CD4-positive, alpha-beta T cell (primary cell): ENCODE results near the gene MSMB. TPM values are rescaled to one million over a fixed set of nuclear protein-coding genes. Genes with fewer than 3 reads are reported as not detected.
"Not testable (repeated sequence)": the region's sequence is repeated elsewhere in the genome, so short reads cannot be mapped to it uniquely, and the experiment has no call there.

Source experiments
- ATAC-seq: fragments of 200-7000 bp; cut with Tn5 transposase; one replicate; pipeline ENCODE4 v1.10.0; 2022; ENCODE audit warnings: mild to moderate bottlenecking; ENCODE audit not compliant: poor library complexity
- CTCF ChIA-PET: fragments of 350-600 bp; sonication (Branson Sonifier 250); formaldehyde crosslinking; loops from one replicate; lab custom pipeline; 2021; ENCODE audit warnings: antibody characterized with exemption, inconsistent platforms; lab: Charles Lee
- POLR2A ChIA-PET: fragments of 350-600 bp; sonication (Branson Sonifier 250); formaldehyde crosslinking; loops from one replicate; lab custom pipeline; 2021; ENCODE audit warnings: antibody characterized with exemption, inconsistent platforms; lab: Charles Lee
- DNase-seq, 14 experiments: peaks; one replicate each; pipeline ENCODE4 v3.0.0-alpha.2; 2013 to 2020; ENCODE audit warnings: mixed read lengths in 2 of 14
- H3K27ac ChIP-seq, 2 donors: one replicate each; pipeline versions ENCODE4 v1.5.1 to v1.7.0; 2013; ENCODE audit warnings: low read length in 2 of 2, low read depth in 1 of 2, mild to moderate bottlenecking in 1 of 2
- H3K27me3 ChIP-seq, 2 experiments: 1 replicate in 1 of 2; 2 replicates in 1 of 2; pipeline versions ENCODE4 v1.6.1 to v1.7.0; 2013; ENCODE audit warnings: low read length in 2 of 2, control low read depth in 1 of 2, mild to moderate bottlenecking in 1 of 2, moderate library complexity in 1 of 2; ENCODE audit not compliant: insufficient read depth in 2 of 2, control insufficient read depth in 1 of 2
- H3K36me3 ChIP-seq: one replicate; pipeline ENCODE4 v1.6.1; 2013; ENCODE audit warnings: low read length, control low read depth; ENCODE audit not compliant: insufficient read depth
- H3K4me1 ChIP-seq: one replicate; pipeline ENCODE4 v1.6.1; 2013; ENCODE audit warnings: low read length, control low read depth; ENCODE audit not compliant: insufficient read depth
- H3K4me3 ChIP-seq: one replicate; pipeline ENCODE4 v1.5.1; 2013; ENCODE audit warnings: mild to moderate bottlenecking, low read length, moderate library complexity
- H3K9me3 ChIP-seq, 2 experiments: 1 replicate in 1 of 2; 2 replicates in 1 of 2; pipeline versions ENCODE4 v1.6.1 to v1.7.0; 2013; ENCODE audit warnings: low read length in 2 of 2, mild to moderate bottlenecking in 2 of 2, control low read depth in 1 of 2, moderate library complexity in 1 of 2; ENCODE audit not compliant: control insufficient read depth in 1 of 2, insufficient read depth in 1 of 2
- H3K27ac Mint-ChIP-seq: one replicate; pipeline ENCODE4 v1.8.0; 2020; ENCODE audit warnings: mixed read lengths
- H3K27me3 Mint-ChIP-seq: one replicate; pipeline ENCODE4 v1.8.0; 2021; ENCODE audit warnings: mixed read lengths
- H3K36me3 Mint-ChIP-seq: one replicate; pipeline ENCODE4 v1.8.0; 2021; ENCODE audit warnings: low read depth, mixed read lengths
- H3K4me1 Mint-ChIP-seq: one replicate; pipeline ENCODE4 v1.8.0; 2021; ENCODE audit warnings: low read depth, mixed read lengths
- H3K4me3 Mint-ChIP-seq: one replicate; pipeline ENCODE4 v1.8.0; 2020; ENCODE audit warnings: mild to moderate bottlenecking, mixed read lengths
- H3K9me3 Mint-ChIP-seq: one replicate; pipeline ENCODE4 v1.8.0; 2020; ENCODE audit warnings: mixed read lengths
- intact Hi-C, 2 experiments: fragments of 100-400 bp; cut with DNase I in 1 of 2; cut with micrococcal nuclease in 1 of 2; formaldehyde crosslinking; loops; one replicate each; pipeline versions ENCODE4 v1.15.1 to v1.9.0; 2023 to 2025; cut with DNase I, micrococcal nuclease
- total RNA-seq, 174 experiments: library from RNA in 2 of 174; stranded (reverse) in 2 of 174; gene quantifications; one replicate each; pipeline ENCODE4 v1.2.3 and lab custom pipeline; 2021 to 2026
- TF ChIP-seq, protein P1 (sequence below): fragments of 200-600 bp; IDR thresholded peaks from one replicate; pipeline ENCODE4 v1.8.0; 2022; ENCODE audit warnings: antibody characterized with exemption, mild to moderate bottlenecking

MSMB gene
- total RNA-seq, 2 experiments from 2014 or later = not detected

DNA sequence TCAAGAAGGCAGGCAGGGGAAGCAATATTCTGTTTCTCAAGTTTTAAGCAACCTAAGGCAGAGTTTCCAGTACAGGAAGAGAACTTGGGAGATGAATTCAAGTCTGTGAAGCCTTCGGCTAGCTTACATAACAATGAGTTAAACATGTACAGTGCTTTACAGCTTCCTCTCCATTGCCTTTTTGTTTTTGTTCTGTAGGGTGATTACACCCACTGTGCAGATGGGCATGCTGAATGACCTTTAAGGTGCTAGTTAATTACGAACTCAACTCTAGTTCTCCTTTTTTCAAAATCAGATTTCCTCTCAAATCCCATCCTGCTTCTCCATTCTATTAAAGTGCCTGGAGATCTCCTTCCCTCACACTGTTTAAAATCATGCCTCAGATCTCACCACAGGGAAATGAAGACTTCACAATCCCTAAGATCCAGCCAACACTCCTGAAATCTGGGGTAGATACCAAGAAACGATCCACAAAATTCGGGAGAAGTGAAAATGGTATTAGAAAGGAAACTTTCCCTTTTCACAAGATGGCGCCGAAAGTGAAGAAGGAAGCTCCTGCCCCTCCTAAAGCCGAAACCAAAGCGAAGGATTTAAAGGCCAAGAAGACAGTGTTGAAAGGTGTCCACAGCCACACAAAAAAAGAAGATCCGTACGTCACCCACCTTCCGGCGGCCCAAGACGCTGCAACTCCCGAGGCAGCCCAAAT is 16.8 kb upstream of the MSMB start:
- ChIA-PET POLR2A (no interaction called here), CTCF (no interaction called here)
- H3K36me3 Mint-ChIP-seq = no peaks in the 10 kb centered on the region
- no peak for DNase-seq
- Histone ChIP-seq H3K4me3 (no peak overlapping the region), H3K4me1 (no peaks in the 10 kb centered on the region), H3K9me3 (no peaks in the 10 kb centered on the region), H3K27ac (no peak overlapping the region), H3K36me3 (no peaks in the 10 kb centered on the region), H3K27me3 (no peaks in the 10 kb centered on the region)
- no peaks in the 10 kb centered on the region for H3K27me3 Mint-ChIP-seq
- H3K9me3 Mint-ChIP-seq = no peaks in the 10 kb centered on the region
- no peak overlapping the region for H3K4me3 Mint-ChIP-seq
- intact Hi-C loops = no loop called here
- ATAC-seq = no peak
- no peaks in the 10 kb centered on the region for H3K4me1 Mint-ChIP-seq
- TF ChIP-seq, protein P1, sequence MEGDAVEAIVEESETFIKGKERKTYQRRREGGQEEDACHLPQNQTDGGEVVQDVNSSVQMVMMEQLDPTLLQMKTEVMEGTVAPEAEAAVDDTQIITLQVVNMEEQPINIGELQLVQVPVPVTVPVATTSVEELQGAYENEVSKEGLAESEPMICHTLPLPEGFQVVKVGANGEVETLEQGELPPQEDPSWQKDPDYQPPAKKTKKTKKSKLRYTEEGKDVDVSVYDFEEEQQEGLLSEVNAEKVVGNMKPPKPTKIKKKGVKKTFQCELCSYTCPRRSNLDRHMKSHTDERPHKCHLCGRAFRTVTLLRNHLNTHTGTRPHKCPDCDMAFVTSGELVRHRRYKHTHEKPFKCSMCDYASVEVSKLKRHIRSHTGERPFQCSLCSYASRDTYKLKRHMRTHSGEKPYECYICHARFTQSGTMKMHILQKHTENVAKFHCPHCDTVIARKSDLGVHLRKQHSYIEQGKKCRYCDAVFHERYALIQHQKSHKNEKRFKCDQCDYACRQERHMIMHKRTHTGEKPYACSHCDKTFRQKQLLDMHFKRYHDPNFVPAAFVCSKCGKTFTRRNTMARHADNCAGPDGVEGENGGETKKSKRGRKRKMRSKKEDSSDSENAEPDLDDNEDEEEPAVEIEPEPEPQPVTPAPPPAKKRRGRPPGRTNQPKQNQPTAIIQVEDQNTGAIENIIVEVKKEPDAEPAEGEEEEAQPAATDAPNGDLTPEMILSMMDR = no peak
- no peak overlapping the region for H3K27ac Mint-ChIP-seq

DNA sequence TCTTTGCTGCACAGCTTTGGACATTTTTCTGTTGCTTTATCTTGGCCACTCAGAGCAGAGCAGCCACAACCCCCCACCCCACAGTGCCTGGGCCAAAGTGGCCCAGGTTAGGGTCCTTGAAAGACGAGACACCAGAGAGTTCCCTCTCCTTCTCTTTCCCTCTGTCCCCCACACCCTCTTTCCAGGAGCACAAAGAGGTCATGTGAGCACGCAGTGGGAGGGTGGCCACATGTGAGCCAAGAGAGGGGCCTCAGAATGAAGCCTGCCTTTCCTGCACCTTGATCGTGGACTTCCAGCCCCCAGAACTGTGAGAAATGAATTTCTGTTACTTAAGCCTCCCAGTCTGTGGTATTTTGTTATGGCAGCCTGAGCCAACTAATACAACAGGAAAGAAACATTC is 14.6 kb upstream of the MSMB start:
- H3K9me3 Mint-ChIP-seq = peaks cover 6% of the 10 kb centered on the region
- no peaks in the 10 kb centered on the region for H3K27me3 Mint-ChIP-seq
- no peak overlapping the region for H3K4me3 Mint-ChIP-seq
- CTCF ChIA-PET = no interaction called here
- H3K27me3 ChIP-seq = no peaks in the 10 kb centered on the region
- H3K27ac Mint-ChIP-seq = no peak overlapping the region
- no peaks in the 10 kb centered on the region for H3K36me3 ChIP-seq
- POLR2A ChIA-PET = interaction anchor here (0.7 kb wide), 1 partner anchor 124 kb away, joined by 3 read pairs; no protein-coding TSS in a partner anchor
- no peak for ATAC-seq
- no peaks in the 10 kb centered on the region for H3K4me1 ChIP-seq
- no peaks in the 10 kb centered on the region for H3K4me1 Mint-ChIP-seq
- TF ChIP-seq, protein P1 = no peak
- H3K36me3 Mint-ChIP-seq = no peaks in the 10 kb centered on the region
- no peak overlapping the region for H3K4me3 ChIP-seq
- intact Hi-C loops = no loop called here
- peaks cover 5 to 8% of the 10 kb centered on the region in 2 experiments for H3K9me3 ChIP-seq
- no peak for DNase-seq
- no peak overlapping the region for H3K27ac ChIP-seq

DNA sequence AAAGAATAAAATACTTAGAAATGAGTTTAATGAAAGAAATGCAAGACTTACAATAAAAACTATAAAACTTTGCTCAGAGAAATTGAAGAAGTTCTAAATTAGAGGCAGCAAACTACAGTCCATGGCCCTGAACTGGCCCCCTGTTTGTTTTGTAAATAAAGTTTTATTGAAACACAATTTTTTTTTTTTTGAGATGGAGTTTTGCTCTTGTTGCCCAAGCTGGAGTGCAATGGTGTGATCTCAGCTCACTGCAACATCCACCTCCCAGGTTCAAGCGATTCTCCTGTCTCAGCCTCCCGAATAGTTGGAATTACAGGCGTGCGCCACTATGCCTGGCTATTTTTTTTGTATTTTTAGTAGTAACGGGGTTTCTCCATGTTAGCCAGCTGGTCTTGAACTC is 11.9 kb upstream of the MSMB start:
- POLR2A ChIA-PET, ATAC-seq, H3K27ac ChIP-seq, H3K27me3 ChIP-seq, DNase-seq, H3K9me3 Mint-ChIP-seq, H3K27ac Mint-ChIP-seq, H3K36me3 Mint-ChIP-seq, H3K4me3 Mint-ChIP-seq, H3K4me1 ChIP-seq, H3K9me3 ChIP-seq, CTCF ChIA-PET, intact Hi-C loops, H3K36me3 ChIP-seq, H3K4me3 ChIP-seq, H3K27me3 Mint-ChIP-seq: not testable (repeated sequence)
- peaks cover 13% of the 10 kb centered on the region for H3K4me1 Mint-ChIP-seq

DNA sequence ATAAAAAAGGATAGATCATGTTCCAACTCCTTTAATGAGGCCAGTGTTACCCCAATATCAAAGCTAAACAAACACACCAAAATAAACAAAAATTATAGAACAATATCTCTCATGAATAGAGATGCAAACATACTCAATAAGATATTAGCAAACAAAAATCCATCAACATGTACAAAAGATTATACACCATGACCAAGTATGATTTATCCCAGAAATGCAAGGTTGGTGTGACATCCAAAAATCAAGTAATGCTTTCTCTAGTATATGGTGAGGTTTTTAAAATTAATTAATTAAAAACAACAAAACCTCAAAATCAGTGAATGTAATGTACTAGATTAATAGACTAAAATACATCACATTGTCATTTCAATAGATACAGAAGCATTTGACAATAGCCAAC is 11.0 kb upstream of the MSMB start:
- no peak overlapping the region for H3K27ac Mint-ChIP-seq
- ChIA-PET POLR2A (no interaction called here), CTCF (no interaction called here)
- H3K4me3 ChIP-seq = no peak overlapping the region
- ATAC-seq (no peak), DNase-seq (no peak)
- H3K9me3 ChIP-seq = peaks cover 5 to 8% of the 10 kb centered on the region in 2 experiments
- H3K36me3 ChIP-seq = no peaks in the 10 kb centered on the region
- no peak overlapping the region for H3K4me3 Mint-ChIP-seq
- H3K27me3 Mint-ChIP-seq = no peaks in the 10 kb centered on the region
- H3K27ac ChIP-seq = no peak overlapping the region
- H3K4me1 Mint-ChIP-seq = peaks cover 13% of the 10 kb centered on the region
- H3K27me3 ChIP-seq = no peaks in the 10 kb centered on the region
- H3K4me1 ChIP-seq = no peaks in the 10 kb centered on the region
- TF ChIP-seq, protein P1 = no peak
- intact Hi-C loops = no loop called here
- no peaks in the 10 kb centered on the region for H3K36me3 Mint-ChIP-seq
- H3K9me3 Mint-ChIP-seq = peaks cover 6% of the 10 kb centered on the region
